GM21423 (cell line): Measurements from ENCODE around the gene LRRC27.
"Not testable (repeated sequence)": the region's sequence is repeated elsewhere in the genome, so short reads cannot be mapped to it uniquely, and the experiment has no call there.

Experiments used
- ATAC-seq: cut with Tn5 transposase; IDR thresholded peaks from one replicate; pipeline ENCODE4 v1.9.1; 2021; ENCODE audit warnings: mild to moderate bottlenecking, moderate library complexity; ENCODE audit not compliant: unreplicated experiment

The LRRC27 gene

DNA sequence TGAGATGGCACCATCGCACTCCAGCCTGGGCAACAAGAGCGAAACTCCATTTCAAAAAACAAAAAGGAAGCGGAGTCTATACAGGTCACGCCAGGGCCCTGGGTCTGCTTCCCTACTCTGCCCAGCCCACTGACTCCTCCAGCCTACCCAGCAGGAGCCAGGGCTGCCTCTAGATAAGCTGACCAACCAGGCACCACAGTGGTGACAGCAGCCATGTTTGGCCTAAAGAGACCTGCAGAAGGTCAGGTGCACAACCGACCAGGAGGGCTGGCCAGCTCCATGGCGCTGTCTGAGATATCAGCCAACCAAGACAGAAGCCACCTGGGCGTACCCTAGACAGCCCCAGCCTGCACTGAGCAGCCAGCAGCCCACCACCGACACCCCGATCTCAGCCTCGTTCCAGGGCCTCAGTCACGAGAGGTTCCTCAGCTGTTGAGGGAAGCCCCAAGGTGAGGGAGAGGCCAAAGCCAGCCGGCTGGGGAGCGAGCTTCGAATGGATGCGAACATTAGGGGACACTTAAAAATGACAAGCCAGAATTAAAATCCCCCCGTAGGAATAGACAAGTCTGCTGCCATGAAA, 40.6 kb downstream of the LRRC27 start:
- no peak for ATAC-seq

DNA sequence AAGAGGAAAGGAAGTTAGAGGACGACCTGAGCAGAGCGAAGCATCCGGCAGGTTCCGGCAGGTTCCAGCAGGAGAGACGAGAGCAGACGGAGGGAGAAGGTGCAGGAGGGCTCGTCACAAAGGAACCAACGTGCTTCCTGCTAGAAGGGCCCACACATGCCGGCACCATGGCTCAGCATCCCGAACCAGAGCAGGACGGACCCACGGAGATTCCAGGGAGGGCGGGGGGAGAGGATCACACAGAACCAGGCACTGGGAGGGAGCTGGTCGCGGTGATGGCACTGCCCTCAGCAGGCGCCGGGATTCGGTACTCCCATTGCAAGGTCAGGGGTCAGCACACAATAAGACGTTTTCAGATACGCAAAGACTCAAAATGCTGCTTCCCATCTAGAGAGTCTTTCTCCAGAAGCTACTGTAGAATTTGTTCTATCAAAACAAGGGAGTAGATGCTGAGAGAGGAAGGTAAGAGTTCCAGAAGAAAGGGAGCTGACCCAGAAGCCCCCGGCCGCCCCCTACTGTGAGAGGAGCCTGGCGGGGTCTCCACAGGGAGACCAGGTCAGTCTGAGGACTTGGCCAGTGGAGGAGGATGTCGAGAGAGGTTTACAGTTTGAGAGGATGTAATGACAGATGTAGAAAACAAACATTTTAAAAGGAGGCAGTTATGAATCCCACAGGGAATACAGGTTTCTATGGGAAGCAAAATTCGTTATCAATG, 41.4 kb downstream of the LRRC27 start:
- ATAC-seq: no peak

DNA sequence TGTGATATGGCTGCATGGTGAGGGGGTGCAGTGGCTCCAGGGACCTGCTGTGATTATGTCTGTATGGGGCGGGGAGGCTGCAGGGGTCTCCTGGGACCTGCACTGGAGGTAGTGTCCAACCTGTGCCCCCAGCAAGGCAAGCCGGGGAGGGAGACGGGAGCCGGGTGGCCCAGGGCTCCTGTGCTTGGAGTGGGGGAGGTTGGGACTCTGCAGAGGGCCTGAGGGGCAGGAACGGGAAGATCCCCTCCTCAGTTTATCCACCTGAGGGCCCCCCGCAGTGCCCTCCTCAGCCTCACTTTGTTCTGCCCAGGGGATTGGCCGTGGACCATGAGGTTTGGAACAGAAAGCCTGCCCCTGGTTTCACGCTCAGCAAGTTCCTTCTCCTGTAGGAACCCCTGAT, 42.2 kb downstream of the LRRC27 start:
- no peak for ATAC-seq

DNA sequence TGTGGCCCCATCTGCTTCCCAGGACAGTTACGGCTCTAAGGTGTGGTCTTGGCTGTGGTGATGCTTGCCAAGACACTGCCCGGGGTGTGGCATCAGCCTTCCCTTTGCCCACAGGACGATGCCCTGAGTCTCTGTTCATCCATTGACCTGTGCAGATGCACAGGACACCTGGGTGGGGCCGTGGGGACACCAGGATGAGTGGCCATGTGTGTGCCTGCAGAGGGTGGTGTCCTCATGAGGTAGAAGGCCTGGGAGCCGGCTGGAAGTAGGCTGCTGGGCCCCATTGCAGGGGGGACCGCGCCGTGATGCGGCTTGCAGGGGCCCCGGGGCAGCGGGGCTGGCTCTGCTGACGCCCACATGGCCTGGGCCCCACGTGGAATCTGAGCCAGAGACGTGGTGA, 42.6 kb downstream of the LRRC27 start:
- no peak for ATAC-seq

DNA sequence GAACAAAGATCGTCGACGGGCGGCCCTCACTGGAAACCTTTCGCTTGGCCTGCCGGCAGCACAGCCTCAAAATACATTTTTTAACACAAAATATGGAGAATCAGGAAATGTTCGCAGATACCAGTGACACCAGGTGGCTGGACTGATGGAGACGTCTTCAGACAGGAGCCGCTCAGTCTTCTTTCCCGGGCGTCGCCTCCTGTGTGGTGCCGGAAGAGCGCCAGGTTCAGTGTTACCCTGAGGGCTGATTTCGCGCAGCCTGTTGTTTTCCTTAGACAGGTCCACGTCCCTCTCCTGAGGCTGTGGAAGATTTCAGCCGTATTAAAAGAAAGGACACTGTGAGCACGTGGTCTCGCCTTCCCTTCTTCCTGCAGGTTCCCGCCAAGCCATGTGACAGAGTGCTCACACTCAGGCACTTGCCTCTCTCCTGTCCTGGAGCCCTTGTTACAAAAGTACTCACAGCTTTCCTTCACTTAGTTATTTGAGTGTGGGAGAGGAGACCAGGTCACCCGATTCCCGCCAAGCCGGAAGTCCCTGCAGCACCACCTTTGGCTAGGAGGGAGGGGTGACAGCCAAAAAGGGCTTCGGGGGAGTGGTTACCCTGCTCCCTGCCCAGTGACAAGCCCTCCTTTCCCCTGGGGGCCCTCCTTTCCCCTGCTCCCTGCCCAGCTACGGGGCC, 43.3 kb downstream of the LRRC27 start:
- no peak for ATAC-seq

DNA sequence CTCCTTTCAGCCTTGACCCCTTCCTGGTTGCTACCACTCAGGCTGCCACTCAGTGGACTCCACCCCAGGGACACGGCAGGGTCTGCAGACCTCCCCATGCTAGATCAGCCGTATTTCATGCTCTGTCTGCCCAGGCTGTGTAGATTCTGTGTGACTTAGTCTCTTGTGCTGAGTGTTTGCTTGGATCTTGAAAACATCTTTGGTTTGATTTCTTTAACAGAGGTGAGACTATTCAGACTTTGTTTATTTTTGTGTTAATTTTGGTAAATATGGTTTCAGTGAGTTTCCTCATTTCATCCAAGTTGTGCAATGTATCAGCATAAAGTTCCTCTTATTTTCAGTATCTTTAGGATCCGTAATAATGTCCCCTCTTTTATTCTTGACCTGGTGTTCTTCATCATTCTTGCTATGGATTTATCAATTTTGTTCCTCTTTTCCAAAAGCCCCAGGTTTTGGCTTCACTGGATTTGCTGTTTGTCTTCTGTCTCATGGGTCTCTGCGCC, 43.9 kb downstream of the LRRC27 start:
- no peak for ATAC-seq

DNA sequence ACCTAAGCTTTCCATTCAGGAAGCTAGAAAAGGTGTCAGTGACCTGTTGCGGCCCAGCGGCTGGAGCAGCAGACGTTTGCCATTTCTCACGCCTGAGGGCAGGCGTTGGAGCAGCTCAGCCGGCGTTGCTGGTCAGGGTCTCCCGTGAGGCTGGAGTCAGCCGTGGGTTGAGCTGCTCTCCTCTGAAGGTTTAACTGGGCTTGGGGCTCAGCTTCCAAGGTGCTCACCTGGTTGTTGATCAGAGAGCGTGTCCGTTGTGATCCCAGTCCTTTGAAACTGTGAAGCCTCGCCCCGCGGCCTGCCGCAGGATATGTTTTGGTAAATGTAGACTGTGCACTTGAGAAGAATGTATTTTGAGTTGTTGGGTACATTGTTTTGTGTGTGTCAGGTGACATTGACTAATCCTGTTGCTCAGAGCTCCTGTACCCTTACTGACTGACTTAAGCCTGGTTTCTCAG, 44.4 kb downstream of the LRRC27 start:
- no peak for ATAC-seq

DNA sequence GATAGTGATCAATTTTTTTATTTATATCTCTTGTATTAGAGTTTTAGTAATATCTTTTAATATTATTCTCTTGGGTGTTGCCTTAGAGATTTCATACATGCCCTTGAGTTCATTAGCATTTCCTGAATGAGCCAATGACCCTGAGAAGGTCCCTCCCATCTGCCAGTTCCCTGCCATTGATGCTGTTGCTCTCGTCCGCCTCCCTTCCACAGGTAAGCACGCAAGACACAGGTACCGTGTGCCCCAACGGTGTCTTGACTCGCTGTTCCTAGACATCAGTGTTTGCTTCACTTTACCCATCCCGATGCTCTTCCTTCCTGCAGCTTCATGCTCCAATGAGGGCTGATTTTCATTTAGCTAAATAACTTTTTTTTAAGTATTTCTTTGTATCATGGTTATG, 45.3 kb downstream of the LRRC27 start:
- no peak for ATAC-seq

DNA sequence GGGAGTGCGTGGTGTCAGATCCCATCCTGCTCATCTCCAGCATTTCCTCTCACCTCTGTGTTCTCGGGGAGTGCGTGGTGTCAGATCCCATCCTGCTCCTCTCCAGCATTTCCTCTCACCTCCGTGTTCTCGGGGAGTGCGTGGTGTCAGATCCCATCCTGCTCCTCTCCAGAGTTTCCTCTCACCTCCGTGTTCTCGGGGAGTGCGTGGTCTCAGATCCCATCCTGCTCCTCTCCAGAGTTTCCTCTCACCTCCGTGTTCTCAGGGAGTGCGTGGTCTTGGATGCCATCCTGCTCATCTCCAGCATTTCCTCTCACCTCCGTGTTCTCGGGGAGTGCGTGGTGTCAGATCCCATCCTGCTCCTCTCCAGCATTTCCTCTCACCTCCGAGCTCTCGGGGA, 47.0 kb downstream of the LRRC27 start:
- ATAC-seq: not testable (repeated sequence)

DNA sequence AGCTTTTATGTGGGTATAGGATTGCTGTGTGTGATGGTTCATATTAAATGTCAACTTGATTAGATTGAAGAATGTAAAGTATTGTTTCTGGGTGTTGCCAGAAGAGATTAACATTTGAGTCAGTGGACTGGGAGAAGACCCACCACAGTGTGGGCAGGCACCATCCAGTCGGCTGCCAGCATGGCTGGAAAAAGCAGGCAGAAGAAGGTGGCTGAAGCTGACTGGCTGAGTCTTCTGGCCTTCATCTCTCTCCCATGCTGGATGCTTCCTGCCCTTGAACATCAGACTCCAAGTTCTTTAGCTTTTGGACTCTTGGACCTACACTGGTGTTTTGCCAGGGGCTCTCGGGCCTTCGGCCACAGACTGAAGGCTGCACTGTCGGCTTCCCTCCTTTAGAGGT, 49.0 kb downstream of the LRRC27 start:
- not testable (repeated sequence) for ATAC-seq

DNA sequence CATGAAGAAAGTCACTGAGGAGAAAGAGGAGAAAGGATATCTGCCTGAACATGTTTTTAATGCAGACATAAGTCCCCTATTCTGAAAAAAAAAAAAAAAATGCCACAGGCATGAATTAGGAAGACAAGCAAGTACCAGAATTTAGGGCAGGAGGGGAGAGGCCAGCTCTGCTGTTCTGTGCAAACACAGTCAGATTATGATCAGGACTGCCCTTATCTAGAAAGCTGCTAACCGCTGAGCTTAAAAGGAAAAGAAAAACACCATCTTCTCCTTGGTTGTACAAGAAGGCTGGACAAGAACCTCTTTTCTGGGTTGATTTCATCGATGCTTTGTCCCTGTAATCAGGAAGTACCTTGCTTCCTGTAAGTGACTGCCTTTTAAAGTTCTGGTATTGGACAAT, 49.7 kb downstream of the LRRC27 start:
- no peak for ATAC-seq

DNA sequence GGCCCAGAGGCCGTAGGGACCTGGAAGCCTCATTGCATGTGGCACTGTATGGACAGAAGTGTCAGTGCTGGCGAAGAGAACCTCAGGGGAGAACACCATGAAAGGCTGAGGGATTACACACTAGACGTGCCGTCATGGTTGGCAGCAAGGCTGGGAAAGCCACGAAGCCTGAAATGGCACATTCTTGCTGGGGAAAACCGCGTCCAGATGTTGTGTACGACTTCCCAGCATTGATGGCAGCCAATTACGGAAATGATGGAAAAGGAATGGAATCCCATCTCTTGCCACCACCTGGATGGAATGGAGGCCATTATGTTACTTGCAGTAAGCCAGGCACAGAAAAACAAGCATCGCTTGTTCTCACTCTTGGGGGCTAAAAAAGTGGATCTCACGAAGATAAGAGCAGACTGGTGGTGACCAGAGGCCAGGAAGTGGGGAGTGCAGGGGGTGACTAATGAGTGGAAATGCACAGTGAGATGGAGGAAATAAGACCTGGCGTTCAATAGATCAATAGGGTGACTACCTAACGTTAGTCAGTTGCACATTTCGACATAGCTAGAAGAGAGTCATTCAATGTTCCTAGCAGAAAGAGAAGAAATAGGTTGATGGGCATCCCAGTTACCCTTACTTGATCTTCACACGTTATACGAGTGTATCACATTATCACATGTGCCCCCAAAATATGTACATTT, 50.4 kb downstream of the LRRC27 start:
- ATAC-seq: no peak

DNA sequence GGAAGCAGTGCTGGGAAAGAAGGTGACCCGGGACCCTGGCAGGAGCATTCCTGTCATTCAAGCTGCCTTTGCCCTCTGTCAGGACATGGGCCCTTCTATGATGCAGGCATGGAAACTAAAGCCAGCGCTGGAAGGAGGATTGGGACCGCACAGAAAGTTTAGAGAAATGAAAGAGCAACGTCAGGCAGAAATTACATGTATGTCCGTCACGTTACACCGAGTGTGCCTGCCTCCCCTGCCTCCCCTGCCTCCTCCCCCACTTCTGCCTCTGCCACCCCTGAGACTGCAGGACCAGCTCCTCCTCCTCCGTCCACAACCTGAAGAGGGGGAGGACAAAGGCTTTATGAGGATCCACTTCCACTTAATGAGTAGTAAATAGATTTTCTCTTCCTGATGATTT, 51.1 kb downstream of the LRRC27 start:
- ATAC-seq: no peak

DNA sequence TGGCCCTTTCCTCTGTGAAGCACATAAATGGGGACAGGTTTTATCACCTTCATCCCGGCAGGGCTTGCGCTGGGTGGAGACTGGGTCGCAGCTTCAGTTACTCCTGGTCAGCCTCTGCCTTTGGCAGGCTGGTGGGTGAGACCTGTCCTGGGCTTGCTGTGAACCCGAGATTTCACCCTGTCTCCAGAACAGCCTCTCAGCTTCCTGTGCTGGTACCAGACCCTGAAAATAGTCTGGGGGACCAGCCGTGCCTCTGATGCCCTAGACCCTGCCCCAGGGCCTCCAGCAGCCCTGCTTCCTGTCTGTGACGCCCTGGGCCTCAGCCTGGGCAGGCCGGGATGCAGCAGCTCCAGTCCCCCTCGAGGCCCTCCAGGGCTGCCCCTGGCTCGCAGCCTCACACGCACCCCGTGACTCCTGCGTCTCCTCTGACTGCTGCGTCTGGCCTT, 51.8 kb downstream of the LRRC27 start:
- no peak for ATAC-seq

DNA sequence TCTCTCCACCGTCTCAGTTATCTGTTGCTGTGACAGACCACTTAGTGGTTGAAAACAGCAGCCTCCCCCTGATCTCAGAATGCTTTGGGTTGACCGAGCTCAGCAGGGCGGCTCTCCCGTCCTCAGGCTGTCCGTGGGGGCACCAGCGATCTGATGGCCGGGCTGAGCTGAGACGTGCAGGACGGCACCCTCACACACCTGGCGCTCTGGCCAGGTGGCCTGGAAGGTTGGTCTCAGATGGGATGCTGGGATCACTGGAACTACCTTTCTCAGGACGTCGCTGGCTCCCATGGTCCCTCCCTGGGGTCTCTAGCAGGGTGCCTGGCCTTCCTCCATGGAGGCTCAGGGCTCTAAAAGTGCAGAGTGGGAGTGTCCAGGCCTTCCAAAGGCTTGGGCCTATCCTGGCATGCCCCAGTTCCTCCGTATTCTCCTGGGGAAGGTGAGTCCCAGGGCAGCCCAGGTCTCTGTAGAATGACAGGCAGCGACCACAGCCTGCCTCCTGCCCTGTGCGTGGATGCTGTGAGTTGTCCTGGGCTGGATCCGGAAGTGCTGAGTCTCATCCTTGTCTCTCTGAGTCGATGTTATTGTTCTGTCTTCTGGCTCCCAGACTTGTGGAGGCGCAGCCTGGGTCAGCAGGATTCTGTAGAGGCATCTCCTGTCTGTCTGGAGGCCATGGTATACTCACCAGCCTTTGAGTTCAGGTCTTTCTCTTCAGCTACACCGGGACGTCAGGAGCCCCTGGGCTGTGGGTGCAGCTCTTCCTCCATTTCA, 52.8 kb downstream of the LRRC27 start:
- no peak for ATAC-seq

DNA sequence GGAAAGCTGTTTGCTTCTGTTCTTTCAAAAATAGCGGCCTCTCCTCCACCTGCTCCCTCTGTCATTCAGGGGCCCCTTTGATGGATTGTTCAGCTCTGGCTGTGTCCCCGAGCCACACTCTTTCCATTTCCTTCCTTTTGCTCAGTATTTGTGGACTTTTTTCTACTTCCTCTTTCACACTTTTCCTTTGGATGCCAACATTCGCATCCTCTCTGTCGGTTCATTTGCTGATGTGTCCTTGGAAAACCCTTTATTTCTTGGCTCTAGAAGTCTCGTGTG, 53.3 kb downstream of the LRRC27 start:
- ATAC-seq: no peak

DNA sequence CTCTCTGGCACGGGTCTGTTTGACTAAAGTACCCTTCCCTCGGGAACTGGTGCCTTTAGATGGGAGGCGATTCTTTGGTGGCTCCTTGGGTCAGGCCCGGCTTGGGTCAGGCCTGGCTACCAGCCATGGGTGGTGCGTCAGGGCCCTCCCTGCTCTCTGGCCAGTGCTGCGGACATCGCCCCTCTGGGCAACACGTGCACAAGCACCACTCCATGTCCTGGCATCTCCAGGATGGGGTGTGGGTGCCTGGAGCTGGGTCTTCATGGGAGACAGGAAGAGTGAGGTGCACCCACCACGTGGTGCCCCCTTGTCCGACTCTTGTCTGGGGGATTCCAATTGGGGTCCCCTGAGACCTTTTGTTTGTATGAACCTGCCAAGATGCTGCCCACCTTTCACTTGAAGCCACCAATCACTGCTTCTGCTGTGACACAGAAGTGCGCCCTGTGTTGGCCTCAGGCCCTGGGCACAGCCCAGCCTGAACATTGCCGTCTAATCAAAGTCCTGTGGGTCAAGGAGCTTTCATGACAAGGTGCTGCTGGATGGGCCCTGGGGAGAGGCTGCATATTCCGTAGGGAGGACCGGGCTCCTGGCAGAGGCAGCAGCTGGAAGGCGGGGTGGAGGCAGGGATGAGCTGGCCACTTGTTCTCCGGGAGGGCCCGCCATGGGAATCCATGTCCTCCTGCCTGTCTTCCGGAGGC, 53.9 kb downstream of the LRRC27 start:
- no peak for ATAC-seq

DNA sequence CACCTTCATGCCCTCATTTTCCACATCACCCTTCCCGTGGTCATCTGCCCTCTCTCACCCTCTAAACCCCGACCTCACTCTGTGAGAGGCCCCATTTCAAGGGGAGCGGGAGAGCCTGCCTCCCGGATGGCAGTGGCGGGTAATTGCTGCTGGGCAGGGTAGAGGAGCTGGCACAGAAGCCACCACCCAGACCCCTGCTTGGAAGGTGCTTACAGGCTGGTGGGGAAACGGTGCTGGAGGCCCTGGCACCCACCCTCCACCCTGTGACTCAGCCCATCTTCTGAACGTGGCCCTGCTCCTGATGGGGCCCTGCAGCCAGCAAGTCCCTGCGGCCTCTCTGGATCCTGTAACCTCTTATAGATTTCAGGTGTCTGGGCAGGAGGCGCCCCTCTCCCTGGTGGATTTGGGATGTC, 54.4 kb downstream of the LRRC27 start:
- ATAC-seq: no peak

DNA sequence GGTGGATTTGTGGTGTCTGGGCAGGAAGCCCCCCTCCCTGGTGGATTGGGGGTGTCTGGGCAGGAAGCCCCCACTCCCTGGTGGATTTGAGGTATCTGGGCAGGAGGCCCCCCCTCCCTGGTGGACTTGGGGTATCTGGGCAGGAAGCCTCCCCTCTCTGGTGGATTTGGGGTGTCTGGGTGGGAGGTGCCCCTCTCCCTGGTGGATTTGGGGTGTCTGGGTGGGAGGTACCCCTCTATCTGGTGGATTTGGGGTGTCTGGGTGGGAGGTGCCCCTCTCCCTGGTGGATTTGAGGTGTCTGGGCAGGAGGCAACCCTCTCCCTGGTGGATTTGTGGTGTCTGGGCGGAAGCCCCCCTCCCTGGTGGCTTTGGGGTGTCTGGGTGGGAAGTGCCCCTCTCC, 54.9 kb downstream of the LRRC27 start:
- ATAC-seq: not testable (repeated sequence)

DNA sequence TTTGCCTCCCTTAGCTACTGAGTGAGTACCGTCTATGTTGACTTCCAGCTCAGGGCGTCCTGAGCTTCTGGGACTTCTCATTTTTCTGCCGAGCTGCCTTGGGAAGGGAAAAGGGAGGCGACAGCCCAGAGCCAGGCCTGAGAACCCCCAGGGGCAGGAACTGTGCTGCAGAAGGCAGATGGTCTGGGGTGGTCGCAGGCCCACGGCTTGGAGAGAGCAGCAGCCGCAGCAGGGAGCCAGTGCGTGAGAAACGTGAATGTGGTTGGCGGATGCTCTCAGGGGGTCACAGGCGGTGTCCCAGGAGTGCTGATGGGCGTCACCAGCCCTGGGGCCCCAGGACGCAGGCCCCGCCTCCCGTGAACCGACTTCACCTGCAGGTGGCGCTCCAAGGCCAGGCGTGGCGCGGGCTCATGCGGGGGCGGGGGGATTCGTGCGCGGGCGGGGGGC, 55.8 kb downstream of the LRRC27 start:
- peak; percentile 69 for ATAC-seq
